ENCODE measurements around the gene ERBB2. TPM values are rescaled to one million over a fixed set of nuclear protein-coding genes. Genes with fewer than 3 reads are reported as not detected.

ERBB2 gene
- total RNA-seq, 2 donors from 2014 or later, result 88.1 to 94.7 TPM

DNA sequence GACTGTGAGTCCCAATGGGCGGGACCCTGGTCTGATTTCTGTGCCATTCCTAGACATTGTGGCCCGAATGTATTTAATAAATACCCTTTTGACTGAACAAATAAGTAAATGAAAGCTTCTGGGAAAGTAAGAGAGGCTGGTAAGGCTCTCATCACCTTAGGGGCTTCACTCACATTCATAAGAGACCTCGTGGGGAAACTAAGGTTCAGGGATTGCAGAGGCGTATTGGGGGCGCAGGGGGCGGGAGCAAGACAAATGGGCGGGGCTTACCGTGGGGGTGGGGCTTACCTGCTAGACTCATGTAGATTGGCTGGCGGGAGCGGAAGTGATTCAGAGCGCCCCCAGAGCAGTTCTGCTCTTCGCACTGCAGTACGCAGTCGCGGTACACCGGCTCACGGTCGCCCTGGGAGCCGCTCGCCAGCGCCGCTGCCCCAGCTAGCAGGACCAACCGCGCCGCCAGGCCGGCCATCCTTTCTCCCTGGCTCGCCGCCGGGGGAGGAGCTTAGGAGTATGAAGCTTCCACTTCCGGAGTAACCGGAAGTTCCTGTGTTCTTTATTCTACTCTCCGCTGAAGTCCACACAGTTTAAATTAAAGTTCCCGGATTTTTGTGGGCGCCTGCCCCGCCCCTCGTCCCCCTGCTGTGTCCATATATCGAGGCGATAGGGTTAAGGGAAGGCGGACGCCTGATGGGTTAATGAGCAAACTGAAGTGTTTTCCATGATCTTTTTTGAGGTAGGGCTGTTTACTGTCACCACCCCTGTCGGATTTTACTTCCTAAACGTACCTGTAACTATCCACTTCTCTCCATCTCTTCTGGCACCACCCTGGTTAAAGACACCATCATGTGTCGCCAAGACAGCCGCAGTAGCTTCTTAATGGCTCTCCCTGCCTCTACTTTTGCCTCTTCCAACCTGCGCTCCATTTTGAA, 12.1 kb upstream of the ERBB2 start, which contains the start of gene PGAP3:
Gene PGAP3 (minus strand): TSS at position 512 of the 929 bp plus-strand sequence. CDS start 43 bp downstream, at position 469.
- DNase-seq (ENCODE audit: low spot score), result peak; percentile 78
- Histone ChIP-seq H3K9me3 (no peaks in the 10 kb centered on the region), H3K27ac (peak within 1 kb of the TSS; percentile 84 to 91), H3K27me3 (replicated peaks; ENCODE audit: insufficient read depth) (no peaks in the 10 kb centered on the region), H3K4me3 (peak within 1 kb of the TSS; percentile 72), H3K4me1 (ENCODE audit: control insufficient read depth in 1 of 2, low read depth in 2 of 2) (peaks cover 2 to 15% of the 10 kb centered on the region in 2 donors), H3K36me3 (no peaks in the 10 kb centered on the region)
- ATAC-seq (ENCODE audit: insufficient number of reproducible peaks, low FRiP score, low read depth), result peak; percentile 94
- TF ChIP-seq, protein P1, sequence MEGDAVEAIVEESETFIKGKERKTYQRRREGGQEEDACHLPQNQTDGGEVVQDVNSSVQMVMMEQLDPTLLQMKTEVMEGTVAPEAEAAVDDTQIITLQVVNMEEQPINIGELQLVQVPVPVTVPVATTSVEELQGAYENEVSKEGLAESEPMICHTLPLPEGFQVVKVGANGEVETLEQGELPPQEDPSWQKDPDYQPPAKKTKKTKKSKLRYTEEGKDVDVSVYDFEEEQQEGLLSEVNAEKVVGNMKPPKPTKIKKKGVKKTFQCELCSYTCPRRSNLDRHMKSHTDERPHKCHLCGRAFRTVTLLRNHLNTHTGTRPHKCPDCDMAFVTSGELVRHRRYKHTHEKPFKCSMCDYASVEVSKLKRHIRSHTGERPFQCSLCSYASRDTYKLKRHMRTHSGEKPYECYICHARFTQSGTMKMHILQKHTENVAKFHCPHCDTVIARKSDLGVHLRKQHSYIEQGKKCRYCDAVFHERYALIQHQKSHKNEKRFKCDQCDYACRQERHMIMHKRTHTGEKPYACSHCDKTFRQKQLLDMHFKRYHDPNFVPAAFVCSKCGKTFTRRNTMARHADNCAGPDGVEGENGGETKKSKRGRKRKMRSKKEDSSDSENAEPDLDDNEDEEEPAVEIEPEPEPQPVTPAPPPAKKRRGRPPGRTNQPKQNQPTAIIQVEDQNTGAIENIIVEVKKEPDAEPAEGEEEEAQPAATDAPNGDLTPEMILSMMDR (IDR thresholded peaks at IDR 0.05), result no peak

DNA sequence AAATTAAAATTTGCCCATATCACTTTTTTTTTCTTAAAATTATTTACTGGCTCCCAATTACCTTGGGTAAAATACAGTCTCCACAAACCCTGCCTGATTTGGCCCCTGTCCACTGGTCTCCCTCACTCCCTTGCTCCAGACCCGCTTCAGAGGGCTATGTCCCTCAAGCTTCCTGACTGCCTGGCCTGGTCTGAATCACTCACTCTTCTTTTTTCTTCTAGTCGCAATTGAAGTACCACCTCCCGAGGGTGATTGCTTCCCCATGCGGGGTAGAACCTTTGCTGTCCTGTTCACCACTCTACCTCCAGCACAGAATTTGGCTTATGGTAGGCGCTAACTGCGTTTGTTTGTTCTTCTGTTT, 11.4 kb upstream of the ERBB2 start:
- DNase-seq (ENCODE audit: low spot score) (no peak), ATAC-seq (ENCODE audit: insufficient number of reproducible peaks, low FRiP score, low read depth) (no peak)
- Histone ChIP-seq H3K4me1 (ENCODE audit: control insufficient read depth in 1 of 2, low read depth in 2 of 2) (peaks cover 2 to 15% of the 10 kb centered on the region in 2 donors), H3K9me3 (no peaks in the 10 kb centered on the region), H3K4me3 (peak overlapping the region; percentile 72), H3K27ac (peak overlapping the region; percentile 84 to 91), H3K36me3 (no peaks in the 10 kb centered on the region), H3K27me3 (replicated peaks; ENCODE audit: insufficient read depth) (no peaks in the 10 kb centered on the region)
- TF ChIP-seq, protein P1 (IDR thresholded peaks at IDR 0.05), result no peak

DNA sequence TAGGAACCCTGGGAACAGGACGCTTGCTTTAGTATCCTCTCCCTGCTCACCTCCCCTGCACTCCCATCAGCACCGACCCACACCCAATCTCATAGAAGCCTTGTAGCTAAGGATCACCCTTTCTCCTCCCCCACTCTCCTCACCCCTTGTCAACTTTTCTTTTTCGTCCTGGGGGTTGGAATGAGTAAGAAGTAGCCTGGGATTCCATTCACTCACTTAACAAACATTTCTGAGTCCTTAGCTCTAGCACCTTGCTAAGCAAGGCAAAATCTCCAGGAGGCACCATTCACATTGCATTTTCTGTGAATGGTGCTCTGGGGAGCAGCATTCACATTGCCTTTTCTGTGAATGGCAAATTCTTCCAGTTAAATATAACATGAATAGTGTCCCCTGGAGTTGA, 10.9 kb upstream of the ERBB2 start:
- DNase-seq (ENCODE audit: low spot score), result no peak
- no peaks in the 10 kb centered on the region for H3K27me3 ChIP-seq (replicated peaks; ENCODE audit: insufficient read depth)
- peak overlapping the region; percentile 72 for H3K4me3 ChIP-seq
- H3K4me1 ChIP-seq (ENCODE audit: control insufficient read depth in 1 of 2, low read depth in 2 of 2), result peaks cover 2 to 15% of the 10 kb centered on the region in 2 donors
- no peak overlapping the region for H3K27ac ChIP-seq
- no peaks in the 10 kb centered on the region for H3K36me3 ChIP-seq
- ATAC-seq (ENCODE audit: insufficient number of reproducible peaks, low FRiP score, low read depth), result no peak
- no peaks in the 10 kb centered on the region for H3K9me3 ChIP-seq
- TF ChIP-seq, protein P1 (IDR thresholded peaks at IDR 0.05), result no peak

DNA sequence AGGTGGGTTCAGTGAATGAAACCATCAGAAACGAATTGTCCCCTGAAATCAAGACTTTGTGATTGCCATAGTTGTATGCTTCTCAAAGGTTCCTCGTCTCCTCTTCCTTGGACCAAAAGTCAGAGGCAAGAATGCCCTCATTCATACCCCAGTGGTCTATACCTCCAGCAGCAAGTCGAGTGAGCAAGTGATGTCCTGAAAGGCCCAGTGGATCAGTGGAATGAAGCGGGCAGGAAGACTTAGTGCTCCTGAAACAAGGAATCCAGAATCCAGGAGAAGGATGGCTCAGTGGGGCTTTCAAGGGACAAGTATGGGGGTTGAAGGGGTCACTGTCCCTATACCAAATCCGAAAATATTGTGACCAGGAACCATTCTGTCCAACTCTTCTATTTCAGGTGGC, 5.3 kb upstream of the ERBB2 start:
- no peak overlapping the region for H3K4me3 ChIP-seq
- ATAC-seq (ENCODE audit: insufficient number of reproducible peaks, low FRiP score, low read depth), result no peak

DNA sequence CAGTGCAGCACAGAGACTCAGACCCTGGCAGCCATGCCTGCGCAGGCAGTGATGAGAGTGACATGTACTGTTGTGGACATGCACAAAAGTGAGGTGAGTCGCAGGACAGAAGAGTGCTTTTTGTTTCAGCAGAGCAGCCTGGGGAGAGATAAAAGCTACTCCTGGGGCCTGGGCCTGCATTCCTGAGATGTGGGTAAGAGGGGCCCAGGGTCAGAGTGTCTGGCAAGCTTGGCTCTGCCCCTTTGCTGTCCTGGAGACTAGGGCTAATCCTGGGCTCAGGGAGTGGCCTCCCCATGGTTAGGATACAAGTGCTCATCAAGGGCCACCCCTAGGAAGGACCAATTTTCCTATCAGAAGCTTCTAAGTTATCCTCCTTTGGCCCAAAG, 4.8 kb upstream of the ERBB2 start:
- Histone ChIP-seq H3K36me3 (no peaks in the 10 kb centered on the region), H3K9me3 (no peaks in the 10 kb centered on the region), H3K4me1 (ENCODE audit: control insufficient read depth in 1 of 2, low read depth in 2 of 2) (peaks cover 0 to 12% of the 10 kb centered on the region in 2 donors), H3K4me3 (no peak overlapping the region), H3K27me3 (replicated peaks; ENCODE audit: insufficient read depth) (no peaks in the 10 kb centered on the region), H3K27ac (no peak overlapping the region)
- TF ChIP-seq, protein P1 (IDR thresholded peaks at IDR 0.05), result no peak
- DNase-seq (ENCODE audit: low spot score) (no peak), ATAC-seq (ENCODE audit: insufficient number of reproducible peaks, low FRiP score, low read depth) (no peak)

More for the DNA sequence above, 5.3 kb upstream of the ERBB2 start:
- no peak for DNase-seq (ENCODE audit: low spot score)
- H3K4me1 ChIP-seq (ENCODE audit: control insufficient read depth in 1 of 2, low read depth in 2 of 2), result peaks cover 0 to 12% of the 10 kb centered on the region in 2 donors
- no peaks in the 10 kb centered on the region for H3K27me3 ChIP-seq (replicated peaks; ENCODE audit: insufficient read depth)
- H3K27ac ChIP-seq, result no peak overlapping the region
- no peaks in the 10 kb centered on the region for H3K9me3 ChIP-seq
- no peaks in the 10 kb centered on the region for H3K36me3 ChIP-seq
- TF ChIP-seq, protein P1 (IDR thresholded peaks at IDR 0.05), result no peak

All from thoracic aorta (tissue), 2 donors.